AG09309 (cell line): Measurements from ENCODE around the gene PHYHD1.

Experiments used
- DNase-seq: peaks from one replicate; pipeline ENCODE4 v3.0.0-alpha.2; 2010; ENCODE audit warnings: low read depth
- H3K4me3 ChIP-seq: 2 replicates; pipeline ENCODE4 v1.5.1; 2011; ENCODE audit warnings: mild to moderate bottlenecking, low read depth, low read length, moderate library complexity; ENCODE audit not compliant: control insufficient read depth
- TF ChIP-seq, protein P1 (sequence below): IDR thresholded peaks from 2 replicates; pipeline ENCODE4 v1.5.1; 2011; ENCODE audit warnings: mild to moderate bottlenecking, low read depth, low read length, inconsistent platforms; ENCODE audit not compliant: insufficient read depth, control insufficient read depth; ENCODE audit errors: missing control alignments

PHYHD1 gene

DNA sequence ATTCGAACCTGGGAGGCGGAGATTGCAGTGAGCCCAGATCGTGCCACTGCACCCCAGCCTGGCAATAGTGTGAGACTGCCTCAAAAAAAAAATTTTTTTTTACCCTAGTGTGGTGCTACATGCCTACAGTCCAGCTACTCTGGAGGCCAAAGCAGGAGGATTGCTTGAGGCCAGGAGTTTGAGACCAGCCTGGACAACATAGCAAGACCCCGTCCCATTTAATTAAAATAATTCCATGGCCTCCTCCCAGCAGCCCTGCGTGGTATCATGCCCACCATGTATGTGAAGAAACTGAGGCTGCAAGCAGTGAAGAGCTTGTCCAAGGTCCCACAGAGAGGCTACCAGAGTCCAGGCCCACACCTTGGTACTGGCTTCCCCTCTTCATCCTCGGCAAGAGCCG lies 19.4 kb upstream of the PHYHD1 start:
- no peak for DNase-seq
- TF ChIP-seq, protein P1, sequence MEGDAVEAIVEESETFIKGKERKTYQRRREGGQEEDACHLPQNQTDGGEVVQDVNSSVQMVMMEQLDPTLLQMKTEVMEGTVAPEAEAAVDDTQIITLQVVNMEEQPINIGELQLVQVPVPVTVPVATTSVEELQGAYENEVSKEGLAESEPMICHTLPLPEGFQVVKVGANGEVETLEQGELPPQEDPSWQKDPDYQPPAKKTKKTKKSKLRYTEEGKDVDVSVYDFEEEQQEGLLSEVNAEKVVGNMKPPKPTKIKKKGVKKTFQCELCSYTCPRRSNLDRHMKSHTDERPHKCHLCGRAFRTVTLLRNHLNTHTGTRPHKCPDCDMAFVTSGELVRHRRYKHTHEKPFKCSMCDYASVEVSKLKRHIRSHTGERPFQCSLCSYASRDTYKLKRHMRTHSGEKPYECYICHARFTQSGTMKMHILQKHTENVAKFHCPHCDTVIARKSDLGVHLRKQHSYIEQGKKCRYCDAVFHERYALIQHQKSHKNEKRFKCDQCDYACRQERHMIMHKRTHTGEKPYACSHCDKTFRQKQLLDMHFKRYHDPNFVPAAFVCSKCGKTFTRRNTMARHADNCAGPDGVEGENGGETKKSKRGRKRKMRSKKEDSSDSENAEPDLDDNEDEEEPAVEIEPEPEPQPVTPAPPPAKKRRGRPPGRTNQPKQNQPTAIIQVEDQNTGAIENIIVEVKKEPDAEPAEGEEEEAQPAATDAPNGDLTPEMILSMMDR = no peak
- H3K4me3 ChIP-seq = no peak overlapping the region

DNA sequence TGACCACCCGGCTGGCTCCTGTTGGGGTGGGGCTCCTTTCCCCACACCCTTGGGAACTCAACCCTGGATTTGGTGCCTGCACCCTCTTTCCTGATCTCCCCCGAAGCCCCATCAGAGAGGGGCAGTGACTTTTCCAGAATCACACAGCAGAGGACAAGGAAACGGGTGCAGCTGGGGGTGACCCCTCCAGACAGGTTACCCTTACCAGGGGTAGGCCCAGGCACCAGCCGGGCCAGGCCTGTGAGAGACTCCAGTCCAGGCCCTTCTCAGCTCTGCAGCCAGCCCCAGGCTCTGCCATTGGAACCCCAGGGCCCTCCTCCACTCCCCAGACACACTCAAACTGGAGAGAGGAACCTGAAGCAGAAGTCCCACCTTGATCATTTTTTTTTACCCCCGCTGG lies 19.0 kb upstream of the PHYHD1 start:
- TF ChIP-seq, protein P1 = no peak
- no peak overlapping the region for H3K4me3 ChIP-seq
- DNase-seq = no peak

DNA sequence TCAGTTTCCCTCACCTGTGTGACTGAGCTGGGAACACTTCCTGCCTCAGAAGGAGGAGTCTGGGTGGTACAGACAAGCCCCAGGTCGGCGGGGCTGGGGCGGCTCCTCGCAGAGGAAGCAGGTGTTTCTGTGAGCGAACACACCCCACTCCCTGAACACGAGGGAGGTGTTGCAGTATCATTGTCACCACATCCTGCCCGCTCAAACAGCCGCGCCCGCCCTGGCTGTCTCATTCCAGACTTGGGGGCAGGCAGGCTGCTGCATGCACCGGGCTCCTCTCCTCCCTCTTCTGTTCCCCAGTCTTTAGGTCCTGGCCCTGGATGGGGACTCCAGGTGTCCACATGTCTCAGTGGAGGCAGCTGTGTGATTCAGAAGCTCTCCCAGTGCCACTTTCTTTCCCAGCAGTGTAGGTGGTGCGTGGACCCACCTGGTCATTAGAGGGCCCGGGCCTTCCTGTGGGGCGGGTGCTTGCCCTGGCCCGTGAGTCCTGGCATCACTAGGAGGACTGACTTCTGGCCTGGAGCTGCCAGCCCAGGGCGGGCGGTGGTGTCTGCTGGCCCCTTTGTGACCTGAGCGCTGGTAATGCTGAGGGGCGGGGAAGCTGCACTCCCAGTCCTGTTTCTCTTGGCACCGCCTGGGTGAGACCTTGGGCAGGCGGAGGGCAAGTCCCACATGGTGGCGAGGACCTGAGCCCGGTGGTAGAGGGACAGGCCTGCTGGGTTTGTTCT lies 18.3 kb upstream of the PHYHD1 start:
- no peak overlapping the region for H3K4me3 ChIP-seq
- DNase-seq = no peak
- TF ChIP-seq, protein P1 = no peak

DNA sequence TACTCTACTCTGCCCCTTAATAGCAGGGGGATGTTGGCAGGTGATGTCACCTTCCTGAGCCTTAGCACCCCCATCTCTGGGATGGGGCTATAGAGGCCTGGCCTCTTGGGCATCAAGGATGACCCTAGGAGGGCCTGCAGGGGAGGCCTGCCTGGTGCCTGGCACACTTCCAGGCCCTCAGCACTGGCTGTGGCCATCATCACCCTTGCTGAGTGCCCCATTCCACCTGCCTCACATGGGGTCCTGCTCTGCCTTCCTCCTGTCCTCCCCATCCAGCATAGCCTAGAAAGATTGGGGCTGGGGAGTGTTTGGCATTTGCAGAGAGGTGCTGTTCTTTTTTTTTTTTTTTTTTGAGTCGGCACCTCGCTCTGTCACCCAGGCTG lies 17.7 kb upstream of the PHYHD1 start:
- H3K4me3 ChIP-seq = no peak overlapping the region
- DNase-seq = no peak
- TF ChIP-seq, protein P1 = no peak

DNA sequence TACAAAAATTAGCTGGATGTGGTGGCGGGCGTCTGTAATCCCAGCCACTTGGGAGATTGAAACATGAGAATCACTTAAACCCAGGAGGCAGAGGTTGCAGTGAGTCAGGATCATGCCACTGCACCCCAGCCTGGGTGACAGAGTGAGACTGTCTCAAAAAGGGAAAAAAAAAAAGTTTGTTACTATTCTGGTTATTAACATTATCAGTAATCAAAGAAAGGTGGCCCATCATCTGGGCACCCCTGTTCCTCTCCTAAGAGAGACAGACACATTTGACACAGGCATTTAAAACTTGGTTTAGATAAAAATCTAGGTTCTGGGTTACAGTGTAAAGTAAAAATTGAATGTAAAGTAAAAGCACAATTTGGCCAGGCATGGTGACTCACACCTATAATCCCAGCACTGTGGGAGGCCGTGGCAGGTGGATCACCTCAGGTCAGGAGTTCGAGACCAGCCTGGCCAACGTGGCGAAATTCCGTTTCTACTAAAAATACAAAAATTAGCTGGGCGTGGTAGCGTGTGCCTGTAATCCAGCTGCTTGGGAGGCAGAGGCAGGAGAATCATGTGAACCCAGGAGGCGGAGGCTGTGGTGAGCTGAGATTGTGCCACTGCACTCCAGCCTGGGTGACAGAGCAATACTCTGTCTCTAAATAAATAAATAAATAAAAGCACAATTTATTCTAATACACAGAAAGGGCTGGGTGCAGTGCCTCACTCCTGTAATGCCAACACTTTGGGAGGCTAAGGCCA lies 16.7 kb upstream of the PHYHD1 start:
- TF ChIP-seq, protein P1 = no peak

DNA sequence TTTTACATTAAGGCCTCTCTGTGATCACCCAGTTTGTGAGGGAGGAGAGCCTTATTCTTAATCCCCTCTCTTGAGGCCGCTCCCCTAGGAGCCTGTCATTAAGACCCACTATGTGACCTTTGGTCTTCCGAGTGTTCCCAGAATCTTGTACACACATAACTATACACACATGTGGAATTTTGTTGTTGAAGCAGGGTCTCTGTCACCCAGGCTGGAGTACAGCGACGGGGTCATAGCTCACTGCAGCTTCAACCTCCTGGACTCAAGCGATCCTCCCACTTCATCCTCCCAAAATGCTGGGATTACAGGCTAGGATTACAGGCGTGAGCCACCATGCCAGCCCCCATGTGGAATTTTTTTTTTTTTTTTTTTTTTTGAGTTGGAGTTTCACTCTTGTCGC lies 14.8 kb upstream of the PHYHD1 start:
- no peak for DNase-seq
- H3K4me3 ChIP-seq = no peak overlapping the region
- TF ChIP-seq, protein P1 = no peak

More for the DNA sequence above, 16.7 kb upstream of the PHYHD1 start:
- DNase-seq = no peak
- no peak overlapping the region for H3K4me3 ChIP-seq
